OCI-LY3 (cell line): ENCODE results near the gene FBXL13.
A peak's percentile ranks its signal among the peaks of the same experiment; 100 is the strongest.
"Not testable (repeated sequence)": the region's sequence is repeated elsewhere in the genome, so short reads cannot be mapped to it uniquely, and the experiment has no call there.

ENCODE experiments used
- H2AFZ ChIP-seq: fragments of 200-600, 300-600 bp; shearing (Covaris generic); 2 replicates; pipeline ENCODE4 v1.6.0; 2014; ENCODE audit warnings: antibody characterized with exemption, low read depth, low read length
- H3K27ac ChIP-seq: fragments of 200-600, 300-600 bp; sonication (generic); 2 replicates; pipeline ENCODE4 v1.5.1; 2014; ENCODE audit warnings: mild to moderate bottlenecking, low read length, moderate library complexity, mixed read lengths
- H3K27me3 ChIP-seq: fragments of 200-600, 300-600 bp; sonication (generic); 2 replicates; pipeline ENCODE4 v1.6.1; 2014; ENCODE audit warnings: low read depth, low read length, mixed read lengths
- H3K36me3 ChIP-seq: fragments of 200-600, 300-600 bp; sonication (generic); replicated peaks from 2 replicates; pipeline ENCODE3; 2014; ENCODE audit warnings: low read depth, low read length, mixed read lengths
- H3K4me1 ChIP-seq: fragments of 300-600, 200-600 bp; sonication (generic); 2 replicates; pipeline ENCODE4 v1.6.1; 2014; ENCODE audit warnings: low read length, mixed read lengths
- H3K4me2 ChIP-seq: fragments of 200-600, 300-600 bp; sonication (generic); 2 replicates; pipeline ENCODE4 v1.6.1; 2014; ENCODE audit warnings: low read length, mixed read lengths
- H3K4me3 ChIP-seq: fragments of 300-600, 200-600 bp; sonication (generic); 2 replicates; pipeline ENCODE4 v1.5.1; 2014; ENCODE audit warnings: antibody characterized with exemption, mild to moderate bottlenecking, low read length, moderate library complexity
- H3K79me2 ChIP-seq: fragments of 300-600, 200-600 bp; shearing (Covaris generic); 2 replicates; pipeline ENCODE4 v1.6.1; 2014; ENCODE audit warnings: mild to moderate bottlenecking, low read length, mixed read lengths
- H3K9ac ChIP-seq: fragments of 300-600, 200-600 bp; shearing (Covaris generic); 2 replicates; pipeline ENCODE4 v1.6.0; 2014; ENCODE audit warnings: mild to moderate bottlenecking, low read length, moderate library complexity
- H3K9me3 ChIP-seq: fragments of 200-600, 300-600 bp; shearing (Covaris generic); 2 replicates; pipeline ENCODE4 v1.6.1; 2014; ENCODE audit warnings: low read length, mixed read lengths; ENCODE audit not compliant: insufficient read depth
- H4K20me1 ChIP-seq: fragments of 200-600, 300-600 bp; sonication (generic); 2 replicates; pipeline ENCODE4 v1.6.1; 2016; ENCODE audit warnings: low read length, mixed read lengths; ENCODE audit not compliant: insufficient read depth
- CTCF ChIP-seq: fragments of 200-600, 300-600 bp; sonication (generic); IDR thresholded peaks from 2 replicates; pipeline ENCODE4 v1.5.1; 2014; ENCODE audit warnings: antibody characterized with exemption, low read length, low read depth
- EZH2phosphoT487 ChIP-seq: fragments of 200-600 bp; shearing (Covaris generic); IDR thresholded peaks from 2 replicates; pipeline ENCODE4 v1.6.1; 2018; ENCODE audit warnings: antibody characterized with exemption, mixed run types, low read depth

Gene FBXL13

DNA sequence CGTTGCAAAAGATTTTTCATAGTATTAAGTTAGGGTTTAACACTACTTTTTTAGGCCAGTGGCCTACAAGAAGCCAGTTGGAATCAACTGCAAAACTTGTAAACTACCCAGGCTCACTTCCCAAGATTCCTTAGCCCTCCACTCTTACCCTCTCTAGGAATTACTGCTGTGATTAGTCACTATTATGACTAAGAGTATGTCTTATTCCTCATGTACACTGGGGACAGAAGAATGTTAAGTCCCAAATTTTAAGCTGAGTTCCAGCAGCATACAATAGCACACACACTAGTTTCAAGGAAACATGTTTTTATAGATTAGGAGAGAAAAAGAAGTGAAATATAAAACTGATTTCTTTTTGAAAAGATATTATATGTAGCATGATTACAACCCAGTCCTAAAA lies 42.8 kb downstream of the FBXL13 start:
- TF ChIP-seq EZH2phosphoT487 = no peak
- no peak for TF ChIP-seq CTCF
- no peaks in the 10 kb centered on the region for H3K36me3 ChIP-seq
- no peaks in the 10 kb centered on the region for H3K4me1 ChIP-seq
- H3K9me3 ChIP-seq = no peaks in the 10 kb centered on the region
- H4K20me1 ChIP-seq = no peaks in the 10 kb centered on the region
- H3K4me2 ChIP-seq = no peak overlapping the region
- H2AFZ ChIP-seq = no peak overlapping the region
- no peaks in the 10 kb centered on the region for H3K27me3 ChIP-seq
- no peak overlapping the region for H3K27ac ChIP-seq
- no peaks in the 10 kb centered on the region for H3K79me2 ChIP-seq
- H3K9ac ChIP-seq = no peak overlapping the region
- H3K4me3 ChIP-seq = no peak overlapping the region

GRCh38 chr7:103031024-103031423 lies 43.6 kb downstream of the FBXL13 start:
- Histone ChIP-seq H3K9ac (no peak overlapping the region), H3K79me2 (no peaks in the 10 kb centered on the region), H4K20me1 (no peaks in the 10 kb centered on the region), H2AFZ (no peak overlapping the region), H3K4me1 (no peaks in the 10 kb centered on the region), H3K9me3 (no peaks in the 10 kb centered on the region), H3K27ac (no peak overlapping the region), H3K27me3 (no peaks in the 10 kb centered on the region), H3K4me2 (no peak overlapping the region), H3K36me3 (no peaks in the 10 kb centered on the region), H3K4me3 (no peak overlapping the region)
- TF ChIP-seq CTCF (no peak), EZH2phosphoT487 (no peak)

- Histone ChIP-seq H3K27ac (no peak overlapping the region), H4K20me1 (no peaks in the 10 kb centered on the region), H3K27me3 (no peaks in the 10 kb centered on the region), H3K4me1 (peaks cover 7% of the 10 kb centered on the region), H2AFZ (peak overlapping the region; percentile 48; the same call in 1 of the 2 replicates), H3K36me3 (no peaks in the 10 kb centered on the region), H3K4me3 (no peak overlapping the region), H3K79me2 (no peaks in the 10 kb centered on the region), H3K9me3 (no peaks in the 10 kb centered on the region), H3K4me2 (peak overlapping the region; percentile 25), H3K9ac (no peak overlapping the region)
- TF ChIP-seq CTCF (no peak), EZH2phosphoT487 (no peak)
These were observed 49.3 kb downstream of the FBXL13 start for GRCh38 chr7:103025341-103025740.

DNA sequence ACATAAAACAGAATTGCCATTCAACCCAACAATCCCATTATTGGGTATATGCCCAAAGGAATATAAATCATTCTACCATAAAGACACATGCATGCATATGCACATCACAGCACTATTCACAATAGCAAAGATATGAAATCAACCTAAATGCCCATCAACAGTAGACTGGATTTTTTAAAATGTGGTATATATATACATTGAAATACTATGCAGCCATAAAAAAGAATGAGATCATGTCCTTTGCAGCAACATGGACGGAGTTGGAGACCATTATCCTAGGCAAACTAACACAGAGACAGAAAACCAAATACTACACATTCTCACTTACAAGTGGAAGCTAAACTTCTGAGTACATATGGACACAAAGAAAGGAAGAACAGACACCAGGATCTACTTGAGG lies 51.0 kb downstream of the FBXL13 start:
- not testable (repeated sequence) for H3K4me3 ChIP-seq, H3K36me3 ChIP-seq, H4K20me1 ChIP-seq, H3K27me3 ChIP-seq, H3K4me1 ChIP-seq, H2AFZ ChIP-seq, H3K27ac ChIP-seq, H3K4me2 ChIP-seq, H3K9ac ChIP-seq, H3K79me2 ChIP-seq, H3K9me3 ChIP-seq

GRCh38 chr7:103021490-103021889 lies 53.1 kb downstream of the FBXL13 start:
- not testable (repeated sequence) for H3K79me2 ChIP-seq, H3K9ac ChIP-seq, H4K20me1 ChIP-seq, H3K4me2 ChIP-seq, H3K9me3 ChIP-seq, H3K4me3 ChIP-seq, H2AFZ ChIP-seq, H3K4me1 ChIP-seq, H3K36me3 ChIP-seq, H3K27ac ChIP-seq, H3K27me3 ChIP-seq

- H2AFZ ChIP-seq, H4K20me1 ChIP-seq, H3K27me3 ChIP-seq, H3K79me2 ChIP-seq, H3K27ac ChIP-seq, H3K4me1 ChIP-seq, H3K9me3 ChIP-seq, H3K4me2 ChIP-seq, H3K36me3 ChIP-seq, H3K9ac ChIP-seq, H3K4me3 ChIP-seq: not testable (repeated sequence)
These were observed 53.7 kb downstream of the FBXL13 start for GRCh38 chr7:103020876-103021275.

- H3K4me3 ChIP-seq = not testable (repeated sequence)
These were observed 56.3 kb downstream of the FBXL13 start for GRCh38 chr7:103018295-103018694.

More at GRCh38 chr7:103018295-103018694, 56.3 kb downstream of the FBXL13 start:
- H3K79me2 ChIP-seq, H3K36me3 ChIP-seq, H3K9me3 ChIP-seq, H3K27ac ChIP-seq, H2AFZ ChIP-seq, H3K4me1 ChIP-seq, H3K4me2 ChIP-seq, H3K27me3 ChIP-seq, H4K20me1 ChIP-seq, H3K9ac ChIP-seq: not testable (repeated sequence)
